ENCODE data around the gene CD81.

Gene CD81

GRCh38 chr11:2423157-2424025, 46.3 kb downstream of the CD81 start:
- DNase-seq = no peak

- DNase-seq = no peak
Measured at GRCh38 chr11:2424811-2425495, 47.8 kb downstream of the CD81 start.

- no peak for DNase-seq
Measured at GRCh38 chr11:2425506-2425905, 48.4 kb downstream of the CD81 start.

- DNase-seq = no peak
Measured at GRCh38 chr11:2426221-2426620, 49.1 kb downstream of the CD81 start.

GRCh38 chr11:2426826-2427521, 49.9 kb downstream of the CD81 start:
- no peak for DNase-seq

- no peak for DNase-seq
Measured at GRCh38 chr11:2427721-2428321, 50.7 kb downstream of the CD81 start.

- no peak for DNase-seq
Measured at GRCh38 chr11:2428322-2428795, 51.2 kb downstream of the CD81 start.

- no peak for DNase-seq
Measured at GRCh38 chr11:2431395-2431794, 54.3 kb downstream of the CD81 start.

- DNase-seq = no peak
Measured at GRCh38 chr11:2432171-2432621, 55.1 kb downstream of the CD81 start.

- DNase-seq = no peak
Measured at GRCh38 chr11:2432628-2433071, 55.5 kb downstream of the CD81 start.

GRCh38 chr11:2433106-2433925, 56.2 kb downstream of the CD81 start:
- DNase-seq = no peak

GRCh38 chr11:2434008-2434407, 56.9 kb downstream of the CD81 start:
- no peak for DNase-seq

- DNase-seq = no peak
Measured at GRCh38 chr11:2434506-2435255, 57.6 kb downstream of the CD81 start.

- no peak for DNase-seq
Measured at GRCh38 chr11:2435288-2436012, 58.3 kb downstream of the CD81 start.

- no peak for DNase-seq
Measured at GRCh38 chr11:2436013-2436520, 59.0 kb downstream of the CD81 start.

GRCh38 chr11:2436521-2437031, 59.5 kb downstream of the CD81 start:
- DNase-seq = no peak

- no peak for DNase-seq
Measured at GRCh38 chr11:2437516-2437915, 60.4 kb downstream of the CD81 start.

GRCh38 chr11:2439820-2440219, 62.7 kb downstream of the CD81 start:
- DNase-seq = no peak

GRCh38 chr11:2440646-2441045, 63.5 kb downstream of the CD81 start:
- no peak for DNase-seq

- no peak for DNase-seq
Measured at GRCh38 chr11:2441171-2441570, 64.1 kb downstream of the CD81 start.
